Measurements from ENCODE around the gene TXNL4B.

GRCh38 chr16:72112906-72113615, 19.6 kb upstream of the TXNL4B start:
- TF ChIP-seq ZFP37 (tag by site-specific recombination; IDR thresholded peaks at IDR 0.05), result no peak
- no peak for TF ChIP-seq ZNF133 (tag by site-specific recombination; IDR thresholded peaks at IDR 0.05)
- no peak for TF ChIP-seq CTCF (tag by site-specific recombination; IDR thresholded peaks at IDR 0.05)
- no peak for TF ChIP-seq WT1 (tag by site-specific recombination; IDR thresholded peaks at IDR 0.05)
- no peak for TF ChIP-seq KLF10 (tag by site-specific recombination; IDR thresholded peaks at IDR 0.05)
- TF ChIP-seq ZNF350 (tag by site-specific recombination; IDR thresholded peaks at IDR 0.05), result no peak
- TF ChIP-seq ATF2 (tag by site-specific recombination; IDR thresholded peaks at IDR 0.05; ENCODE audit: low read depth), result no peak
- no peak for TF ChIP-seq ZNF580 (tag by site-specific recombination; IDR thresholded peaks at IDR 0.05)
- TF ChIP-seq ZNF16 (tag by site-specific recombination; IDR thresholded peaks at IDR 0.05; ENCODE audit: low read depth), result no peak
- no peak for TF ChIP-seq ZNF423 (tag by site-specific recombination; IDR thresholded peaks at IDR 0.05)

Data from HEK293 (cell line).